MM.1S (cell line): ENCODE measurements around the gene MED15.

Experiments used
- DNase-seq: peaks from one replicate; pipeline ENCODE4 v3.0.0-alpha.2; 2015
- H2AFZ ChIP-seq: fragments of 300-600 bp; sonication (generic); 2 replicates; pipeline ENCODE4 v1.6.0; 2016; ENCODE audit warnings: antibody characterized with exemption, low read length
- H3F3A ChIP-seq: fragments of 300-600 bp; sonication (generic); 2 replicates; pipeline ENCODE4 v1.6.1; 2016; ENCODE audit warnings: mild to moderate bottlenecking, antibody characterized with exemption, low read length, moderate library complexity, mixed read lengths; ENCODE audit not compliant: insufficient read depth
- H3K27ac ChIP-seq: fragments of 300-600 bp; sonication (generic); 2 replicates; pipeline ENCODE4 v1.5.1; 2016; ENCODE audit warnings: mild to moderate bottlenecking, low read length
- H3K27me3 ChIP-seq: fragments of 300-600 bp; sonication (generic); replicated peaks from 2 replicates; pipeline ENCODE4 v1.6.0; 2016; ENCODE audit warnings: low read length; ENCODE audit not compliant: insufficient read depth
- H3K36me3 ChIP-seq: fragments of 300-600 bp; sonication (generic); replicated peaks from 2 replicates; pipeline ENCODE4 v1.6.1; 2016; ENCODE audit warnings: mild to moderate bottlenecking, low read length, mixed read lengths; ENCODE audit not compliant: insufficient read depth
- H3K4me1 ChIP-seq: fragments of 300-600 bp; sonication (generic); 2 replicates; pipeline ENCODE4 v1.6.1; 2016; ENCODE audit warnings: low read length, mixed read lengths
- H3K4me2 ChIP-seq: fragments of 300-600 bp; sonication (generic); 2 replicates; pipeline ENCODE4 v1.6.0; 2016; ENCODE audit warnings: low read depth, low read length
- H3K4me3 ChIP-seq: fragments of 300-600 bp; sonication (generic); 2 replicates; pipeline ENCODE4 v1.5.1; 2016; ENCODE audit warnings: low read length, mixed read lengths
- H3K79me2 ChIP-seq: fragments of 300-600 bp; sonication (generic); 2 replicates; pipeline ENCODE4 v1.6.1; 2016; ENCODE audit warnings: mixed run types, low read length, mixed read lengths
- H3K9ac ChIP-seq: fragments of 300-600 bp; sonication (generic); 2 replicates; pipeline ENCODE4 v1.6.1; 2016; ENCODE audit warnings: low read length, mixed read lengths
- H3K9me2 ChIP-seq: fragments of 300-600 bp; sonication (generic); replicated peaks from 2 replicates; pipeline ENCODE4 v1.6.1; 2016; ENCODE audit warnings: mild to moderate bottlenecking, low read length, mixed read lengths; ENCODE audit not compliant: insufficient read depth
- H3K9me3 ChIP-seq: fragments of 300-600 bp; sonication (generic); replicated peaks from 2 replicates; pipeline ENCODE4 v1.6.1; 2016; ENCODE audit warnings: mild to moderate bottlenecking, low read length, mixed read lengths; ENCODE audit not compliant: insufficient read depth
- H4K20me1 ChIP-seq: fragments of 300-600 bp; sonication (generic); 2 replicates; pipeline ENCODE4 v1.6.1; 2016; ENCODE audit warnings: mild to moderate bottlenecking, low read length, moderate library complexity, mixed read lengths; ENCODE audit not compliant: insufficient read depth
- EZH2 ChIP-seq: fragments of 300-600 bp; sonication (generic); optimal IDR thresholded peaks from 2 replicates; pipeline ENCODE3; 2017; ENCODE audit warnings: low read depth, mild to moderate bottlenecking, antibody characterized with exemption, low read length, mixed read lengths
- EZH2phosphoT487 ChIP-seq: fragments of 300-600 bp; sonication (generic); IDR thresholded peaks from 2 replicates; pipeline ENCODE4 v1.6.1; 2018; ENCODE audit warnings: antibody characterized with exemption, low read length
- TF ChIP-seq, protein P1 (sequence below): fragments of 300-600 bp; sonication (generic); IDR thresholded peaks from 2 replicates; pipeline ENCODE4 v1.5.1; 2016; ENCODE audit warnings: antibody characterized with exemption, low read length, mixed read lengths

The MED15 gene

GRCh38 chr22:20581503-20582170, 74.2 kb downstream of the MED15 start:
- Histone ChIP-seq H3K4me1 (no peaks in the 10 kb centered on the region), H3F3A (no peaks in the 10 kb centered on the region), H3K27me3 (no peaks in the 10 kb centered on the region), H3K9me2 (no peaks in the 10 kb centered on the region), H3K27ac (no peak overlapping the region), H3K9me3 (no peaks in the 10 kb centered on the region), H3K4me2 (no peak overlapping the region), H4K20me1 (no peaks in the 10 kb centered on the region), H3K36me3 (no peaks in the 10 kb centered on the region), H3K4me3 (no peak overlapping the region), H3K9ac (no peak overlapping the region), H2AFZ (no peak overlapping the region), H3K79me2 (no peaks in the 10 kb centered on the region; the same call in 1 of the 2 replicates)
- TF ChIP-seq, protein P1, sequence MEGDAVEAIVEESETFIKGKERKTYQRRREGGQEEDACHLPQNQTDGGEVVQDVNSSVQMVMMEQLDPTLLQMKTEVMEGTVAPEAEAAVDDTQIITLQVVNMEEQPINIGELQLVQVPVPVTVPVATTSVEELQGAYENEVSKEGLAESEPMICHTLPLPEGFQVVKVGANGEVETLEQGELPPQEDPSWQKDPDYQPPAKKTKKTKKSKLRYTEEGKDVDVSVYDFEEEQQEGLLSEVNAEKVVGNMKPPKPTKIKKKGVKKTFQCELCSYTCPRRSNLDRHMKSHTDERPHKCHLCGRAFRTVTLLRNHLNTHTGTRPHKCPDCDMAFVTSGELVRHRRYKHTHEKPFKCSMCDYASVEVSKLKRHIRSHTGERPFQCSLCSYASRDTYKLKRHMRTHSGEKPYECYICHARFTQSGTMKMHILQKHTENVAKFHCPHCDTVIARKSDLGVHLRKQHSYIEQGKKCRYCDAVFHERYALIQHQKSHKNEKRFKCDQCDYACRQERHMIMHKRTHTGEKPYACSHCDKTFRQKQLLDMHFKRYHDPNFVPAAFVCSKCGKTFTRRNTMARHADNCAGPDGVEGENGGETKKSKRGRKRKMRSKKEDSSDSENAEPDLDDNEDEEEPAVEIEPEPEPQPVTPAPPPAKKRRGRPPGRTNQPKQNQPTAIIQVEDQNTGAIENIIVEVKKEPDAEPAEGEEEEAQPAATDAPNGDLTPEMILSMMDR: no peak
- TF ChIP-seq EZH2phosphoT487 (no peak), EZH2 (no peak)
- no peak for DNase-seq

DNA sequence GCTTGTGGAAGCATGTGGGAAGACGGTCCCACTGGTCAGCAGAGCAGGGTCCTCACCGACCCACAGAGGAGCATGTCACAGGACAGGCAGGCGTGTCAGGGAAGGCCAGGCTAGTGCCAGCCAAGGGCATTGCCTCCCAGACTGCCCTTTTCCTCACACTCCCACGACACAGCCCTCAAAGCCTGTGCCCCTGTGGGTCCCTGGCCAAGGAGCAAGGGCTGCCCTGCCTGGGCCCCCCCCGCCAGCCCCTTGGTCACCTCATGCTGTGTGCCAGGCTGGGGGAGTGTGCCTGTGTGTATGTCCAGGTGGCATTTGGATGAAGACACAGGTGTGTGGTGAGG, 74.7 kb downstream of the MED15 start:
- no peaks in the 10 kb centered on the region for H4K20me1 ChIP-seq
- H3K4me1 ChIP-seq: no peaks in the 10 kb centered on the region
- no peak overlapping the region for H3K4me2 ChIP-seq
- H3K36me3 ChIP-seq: no peaks in the 10 kb centered on the region
- H3K9me3 ChIP-seq: no peaks in the 10 kb centered on the region
- H3F3A ChIP-seq: no peaks in the 10 kb centered on the region
- no peak overlapping the region for H3K9ac ChIP-seq
- H3K27me3 ChIP-seq: no peaks in the 10 kb centered on the region
- no peaks in the 10 kb centered on the region for H3K9me2 ChIP-seq
- no peak overlapping the region for H3K27ac ChIP-seq
- DNase-seq: no peak
- no peak overlapping the region for H3K4me3 ChIP-seq
- no peaks in the 10 kb centered on the region; the same call in 1 of the 2 replicates for H3K79me2 ChIP-seq
- no peak for TF ChIP-seq EZH2
- TF ChIP-seq, protein P1: no peak
- TF ChIP-seq EZH2phosphoT487: no peak
- H2AFZ ChIP-seq: no peak overlapping the region

DNA sequence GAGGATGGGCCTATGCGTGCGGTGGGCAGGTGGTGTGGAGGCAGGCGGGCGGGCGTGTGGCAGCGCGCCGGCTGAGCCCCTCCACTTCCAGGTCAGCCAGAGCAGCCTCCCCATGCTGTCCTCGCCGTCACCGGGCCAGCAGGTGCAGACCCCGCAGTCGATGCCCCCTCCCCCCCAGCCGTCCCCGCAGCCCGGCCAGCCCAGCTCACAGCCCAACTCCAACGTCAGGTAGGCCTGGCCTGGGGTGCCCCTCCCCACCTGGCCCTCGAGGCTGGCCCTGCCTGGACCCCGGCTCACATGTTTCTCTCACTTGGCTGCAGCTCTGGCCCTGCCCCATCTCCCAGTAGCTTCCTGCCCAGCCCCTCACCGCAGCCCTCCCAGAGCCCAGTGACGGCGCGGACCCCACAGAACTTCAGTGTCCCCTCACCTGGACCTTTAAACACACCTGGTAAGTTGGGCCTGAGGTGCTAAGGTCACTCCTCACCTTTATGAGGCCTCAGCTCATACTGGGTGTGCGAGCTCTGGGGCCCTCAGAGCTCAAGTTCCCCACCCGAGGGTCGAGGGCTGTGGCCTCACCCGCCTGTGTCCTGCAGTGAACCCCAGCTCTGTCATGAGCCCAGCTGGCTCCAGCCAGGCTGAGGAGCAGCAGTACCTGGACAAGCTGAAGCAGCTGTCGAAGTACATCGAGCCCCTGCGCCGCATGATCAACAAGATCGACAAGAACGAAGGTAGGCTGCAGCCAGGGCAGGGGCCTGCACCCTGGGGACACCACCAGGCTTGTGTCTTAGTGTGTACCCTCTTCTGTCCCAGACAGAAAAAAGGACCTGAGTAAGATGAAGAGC, 75.3 kb downstream of the MED15 start:
- H3F3A ChIP-seq: no peaks in the 10 kb centered on the region
- no peaks in the 10 kb centered on the region for H3K36me3 ChIP-seq
- H4K20me1 ChIP-seq: no peaks in the 10 kb centered on the region
- H3K27me3 ChIP-seq: no peaks in the 10 kb centered on the region
- no peak overlapping the region for H3K27ac ChIP-seq
- no peak overlapping the region for H3K4me2 ChIP-seq
- no peak overlapping the region for H2AFZ ChIP-seq
- DNase-seq: no peak
- H3K9ac ChIP-seq: no peak overlapping the region
- H3K9me2 ChIP-seq: no peaks in the 10 kb centered on the region
- H3K4me3 ChIP-seq: no peak overlapping the region
- H3K4me1 ChIP-seq: no peaks in the 10 kb centered on the region
- TF ChIP-seq, protein P1: no peak
- no peak for TF ChIP-seq EZH2
- TF ChIP-seq EZH2phosphoT487: no peak
- H3K9me3 ChIP-seq: no peaks in the 10 kb centered on the region
- no peaks in the 10 kb centered on the region; the same call in 1 of the 2 replicates for H3K79me2 ChIP-seq
